ENCODE data around the gene KIF3A. TPM values are rescaled to one million over a fixed set of nuclear protein-coding genes. Genes with fewer than 3 reads are reported as not detected.

The KIF3A gene
- total and polyA plus RNA-seq, 7 experiments from 2014 or later = 7.5 to 30.0 (median 11.4) TPM

GRCh38 chr5:132756542-132756941 is 19.2 kb upstream of the KIF3A start:
- H3K4me1 Mint-ChIP-seq = peaks cover 0 to 36% (median 0%) of the 10 kb centered on the region in 7 donors
- H3K27ac Mint-ChIP-seq = no peak overlapping the region
- Histone ChIP-seq H3K27me3 (ENCODE audit: control insufficient read depth in 2 of 2, insufficient read depth in 2 of 2, low read length in 2 of 2) (no peaks in the 10 kb centered on the region), H3K36me3 (ENCODE audit: control insufficient read depth in 2 of 3, insufficient read depth in 3 of 3, low read length in 3 of 3) (peaks cover 0 to 8% (median 0%) of the 10 kb centered on the region in 3 experiments), H3K9me3 (ENCODE audit: control insufficient read depth in 2 of 3, low read length in 3 of 3) (no peaks in the 10 kb centered on the region), H3K4me1 (ENCODE audit: control insufficient read depth in 2 of 2, insufficient read depth in 2 of 2, low read length in 2 of 2) (no peaks in the 10 kb centered on the region), H3K4me3 (ENCODE audit: low read length) (no peak overlapping the region), H3K27ac (ENCODE audit: low read depth, low read length) (no peak overlapping the region)
- no peaks in the 10 kb centered on the region for H3K9me3 Mint-ChIP-seq
- H3K36me3 Mint-ChIP-seq = peaks cover 0 to 26% (median 0%) of the 10 kb centered on the region in 5 donors
- intact Hi-C loops (cut with micrococcal nuclease) = no loop called here
- H3K4me3 Mint-ChIP-seq = no peak overlapping the region
- ChIA-PET CTCF (interaction anchor here (1.4 kb wide), 1 partner anchor 10 kb away, joined by 3 read pairs; no protein-coding TSS in a partner anchor), POLR2A (no interaction called here)
- H3K27me3 Mint-ChIP-seq = no peaks in the 10 kb centered on the region
- ATAC-seq (no peak), DNase-seq (no peak)

DNA sequence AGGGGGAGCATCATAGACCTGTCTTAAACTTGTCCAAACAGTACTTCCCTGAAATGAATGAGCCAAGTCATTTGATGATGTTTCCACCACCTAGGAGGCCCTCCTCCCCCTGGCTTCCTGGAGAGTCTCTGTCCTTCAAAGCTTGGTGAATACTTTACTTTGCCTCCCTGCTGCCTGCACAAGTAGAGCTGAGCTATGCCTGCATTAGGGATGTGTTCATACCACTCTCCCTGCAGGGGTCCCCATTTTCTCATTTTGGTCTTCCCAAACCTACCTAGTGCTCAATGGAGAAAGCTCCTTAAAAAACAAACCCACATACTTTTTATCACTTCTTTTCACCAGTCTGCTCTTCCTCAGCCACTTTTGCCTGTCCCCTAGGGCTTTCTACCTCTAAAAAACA is 17.6 kb upstream of the KIF3A start:
- ATAC-seq (no peak), DNase-seq (no peak)
- Histone ChIP-seq H3K36me3 (ENCODE audit: control insufficient read depth in 2 of 3, insufficient read depth in 3 of 3, low read length in 3 of 3) (peaks cover 0 to 10% (median 0%) of the 10 kb centered on the region in 3 experiments), H3K27ac (ENCODE audit: low read depth, low read length) (no peak overlapping the region), H3K4me3 (ENCODE audit: low read length) (no peak overlapping the region), H3K27me3 (ENCODE audit: control insufficient read depth in 2 of 2, insufficient read depth in 2 of 2, low read length in 2 of 2) (no peaks in the 10 kb centered on the region), H3K9me3 (ENCODE audit: control insufficient read depth in 2 of 3, low read length in 3 of 3) (no peaks in the 10 kb centered on the region), H3K4me1 (ENCODE audit: control insufficient read depth in 2 of 2, insufficient read depth in 2 of 2, low read length in 2 of 2) (no peaks in the 10 kb centered on the region)
- Mint-ChIP-seq H3K27ac (peak overlapping the region in 4 of 9 donors; percentile 21 to 67 (median 32)), H3K9me3 (no peaks in the 10 kb centered on the region), H3K4me3 (no peak overlapping the region), H3K27me3 (no peaks in the 10 kb centered on the region), H3K36me3 (peaks cover 0 to 30% (median 0%) of the 10 kb centered on the region in 5 donors), H3K4me1 (peaks cover 0 to 50% (median 0%) of the 10 kb centered on the region in 7 donors)
- intact Hi-C loops (cut with micrococcal nuclease) = no loop called here
- POLR2A ChIA-PET = interaction anchor here (0.7 kb wide), 1 partner anchor 27 kb away, joined by 3 read pairs; no protein-coding TSS in a partner anchor
- CTCF ChIA-PET = no interaction called here

- H3K4me3 ChIP-seq (ENCODE audit: low read length) = no peak overlapping the region
- Mint-ChIP-seq H3K4me1 (peaks cover 0 to 55% (median 0%) of the 10 kb centered on the region in 7 donors), H3K27ac (peak overlapping the region in 1 of 9 donors; percentile 36), H3K27me3 (no peaks in the 10 kb centered on the region), H3K4me3 (no peak overlapping the region), H3K36me3 (peaks cover 0 to 30% (median 0%) of the 10 kb centered on the region in 5 donors), H3K9me3 (no peaks in the 10 kb centered on the region)
- CTCF ChIA-PET = interaction anchor here (1.3 kb wide), 1 partner anchor 66 kb away, joined by 3 read pairs; no protein-coding TSS in a partner anchor
- no peak for DNase-seq
- H3K36me3 ChIP-seq (ENCODE audit: control insufficient read depth in 2 of 3, insufficient read depth in 3 of 3, low read length in 3 of 3) = peaks cover 0 to 10% (median 0%) of the 10 kb centered on the region in 3 experiments
- H3K27me3 ChIP-seq (ENCODE audit: control insufficient read depth in 2 of 2, insufficient read depth in 2 of 2, low read length in 2 of 2) = no peaks in the 10 kb centered on the region
- intact Hi-C loops (cut with micrococcal nuclease) = no loop called here
- POLR2A ChIA-PET = no interaction called here
- no peaks in the 10 kb centered on the region for H3K4me1 ChIP-seq (ENCODE audit: control insufficient read depth in 2 of 2, insufficient read depth in 2 of 2, low read length in 2 of 2)
- no peaks in the 10 kb centered on the region for H3K9me3 ChIP-seq (ENCODE audit: control insufficient read depth in 2 of 3, low read length in 3 of 3)
- no peak overlapping the region for H3K27ac ChIP-seq (ENCODE audit: low read depth, low read length)
- ATAC-seq = no peak
Observed at GRCh38 chr5:132754111-132754510, 16.8 kb upstream of the KIF3A start.

DNA sequence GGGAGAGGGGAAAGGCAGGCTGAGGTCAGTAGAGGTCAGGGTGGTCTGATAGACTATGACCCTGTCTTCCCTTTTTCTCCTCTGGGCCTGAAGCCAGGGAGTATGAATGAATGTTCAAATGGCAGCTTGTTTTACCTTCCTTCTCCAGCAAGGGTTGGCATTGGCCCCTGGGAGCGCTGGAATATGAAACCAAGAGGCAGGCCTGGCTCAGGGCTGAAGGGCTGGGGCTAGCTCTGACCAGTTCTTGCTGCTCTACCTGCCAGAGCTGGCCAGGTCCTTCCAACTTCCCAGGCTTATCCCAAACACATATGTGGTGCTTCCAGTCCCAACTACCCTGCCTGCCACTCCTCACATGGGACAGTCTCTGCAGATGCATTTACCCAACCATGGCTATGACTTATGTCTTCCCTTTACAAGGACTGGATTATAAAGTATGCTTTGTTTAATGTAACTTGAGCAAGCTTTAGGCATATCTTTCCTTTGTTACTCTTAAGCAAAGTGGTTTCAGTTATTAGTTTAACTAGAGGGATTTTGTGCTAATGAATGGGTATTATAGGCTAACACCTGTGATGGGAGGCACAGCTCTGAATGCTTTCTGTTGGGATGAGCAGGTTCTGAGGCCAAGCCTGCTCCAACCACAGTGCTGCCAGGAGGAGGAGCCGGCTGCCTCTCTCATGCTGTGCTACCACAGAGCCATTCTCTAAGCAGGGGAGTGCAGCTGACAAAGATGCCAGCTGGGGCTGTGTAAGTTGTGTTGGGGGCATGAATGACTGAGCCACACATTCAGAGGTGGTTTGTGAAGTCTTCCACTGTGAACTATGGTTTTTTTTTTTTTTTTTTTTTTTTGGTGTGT is 16.0 kb upstream of the KIF3A start:
- Mint-ChIP-seq H3K27me3 (no peaks in the 10 kb centered on the region), H3K27ac (peak overlapping the region in 1 of 9 donors; percentile 54), H3K9me3 (no peaks in the 10 kb centered on the region), H3K4me3 (no peak overlapping the region), H3K4me1 (peaks cover 0 to 60% (median 3%) of the 10 kb centered on the region in 7 donors), H3K36me3 (peaks cover 0 to 28% (median 0%) of the 10 kb centered on the region in 5 donors)
- H3K4me3 ChIP-seq (ENCODE audit: low read length) = no peak overlapping the region
- H3K27ac ChIP-seq (ENCODE audit: low read depth, low read length) = no peak overlapping the region
- POLR2A ChIA-PET = no interaction called here
- peaks cover 0 to 10% (median 0%) of the 10 kb centered on the region in 3 experiments for H3K36me3 ChIP-seq (ENCODE audit: control insufficient read depth in 2 of 3, insufficient read depth in 3 of 3, low read length in 3 of 3)
- CTCF ChIA-PET = interaction anchor here (1.1 to 1.3 kb wide), 2 partner anchors 16 to 67 kb away, joined by 3 to 4 read pairs; partner anchors contain the start of gene KIF3A
- H3K9me3 ChIP-seq (ENCODE audit: control insufficient read depth in 2 of 3, low read length in 3 of 3) = no peaks in the 10 kb centered on the region
- no peaks in the 10 kb centered on the region for H3K27me3 ChIP-seq (ENCODE audit: control insufficient read depth in 2 of 2, insufficient read depth in 2 of 2, low read length in 2 of 2)
- no peaks in the 10 kb centered on the region for H3K4me1 ChIP-seq (ENCODE audit: control insufficient read depth in 2 of 2, insufficient read depth in 2 of 2, low read length in 2 of 2)
- intact Hi-C loops (cut with micrococcal nuclease) = loop anchor here in 1 of 2 donors (2.0 kb wide), 1 partner anchor 23 kb away; the partner anchor contains the start of gene SEPTIN8
- DNase-seq (peak in 1 of 9 donors; percentile 30), ATAC-seq (peak; percentile 29)

GRCh38 chr5:132752581-132753125 is 15.3 kb upstream of the KIF3A start:
- Mint-ChIP-seq H3K27ac (peak overlapping the region in 2 of 9 donors; percentile 48 to 82), H3K4me3 (no peak overlapping the region), H3K36me3 (peaks cover 0 to 26% (median 0%) of the 10 kb centered on the region in 5 donors), H3K4me1 (peaks cover 0 to 62% (median 5%) of the 10 kb centered on the region in 7 donors), H3K27me3 (no peaks in the 10 kb centered on the region), H3K9me3 (no peaks in the 10 kb centered on the region)
- H3K27me3 ChIP-seq (ENCODE audit: control insufficient read depth in 2 of 2, insufficient read depth in 2 of 2, low read length in 2 of 2) = no peaks in the 10 kb centered on the region
- DNase-seq (peak in 1 of 9 donors; percentile 6), ATAC-seq (no peak)
- no peaks in the 10 kb centered on the region for H3K9me3 ChIP-seq (ENCODE audit: control insufficient read depth in 2 of 3, low read length in 3 of 3)
- H3K27ac ChIP-seq (ENCODE audit: low read depth, low read length) = no peak overlapping the region
- ChIA-PET POLR2A (no interaction called here), CTCF (interaction anchor here (1.1 kb wide), 1 partner anchor 15 kb away, joined by 4 read pairs; the partner anchor contains the start of gene KIF3A)
- intact Hi-C loops (cut with micrococcal nuclease) = loop anchor here in 1 of 2 donors (2.0 kb wide), 1 partner anchor 24 kb away; the partner anchor contains the start of gene SEPTIN8
- H3K4me3 ChIP-seq (ENCODE audit: low read length) = no peak overlapping the region
- peaks cover 0 to 4% of the 10 kb centered on the region in 2 donors for H3K4me1 ChIP-seq (ENCODE audit: control insufficient read depth in 2 of 2, insufficient read depth in 2 of 2, low read length in 2 of 2)
- peaks cover 0 to 10% (median 0%) of the 10 kb centered on the region in 3 experiments for H3K36me3 ChIP-seq (ENCODE audit: control insufficient read depth in 2 of 3, insufficient read depth in 3 of 3, low read length in 3 of 3)

GRCh38 chr5:132751971-132752580 is 14.7 kb upstream of the KIF3A start:
- H3K4me1 Mint-ChIP-seq = peaks cover 0 to 62% (median 5%) of the 10 kb centered on the region in 7 donors
- Histone ChIP-seq H3K9me3 (ENCODE audit: control insufficient read depth in 2 of 3, low read length in 3 of 3) (no peaks in the 10 kb centered on the region), H3K27me3 (ENCODE audit: control insufficient read depth in 2 of 2, insufficient read depth in 2 of 2, low read length in 2 of 2) (no peaks in the 10 kb centered on the region), H3K4me1 (ENCODE audit: control insufficient read depth in 2 of 2, insufficient read depth in 2 of 2, low read length in 2 of 2) (peaks cover 0 to 4% of the 10 kb centered on the region in 2 donors), H3K36me3 (ENCODE audit: control insufficient read depth in 2 of 3, insufficient read depth in 3 of 3, low read length in 3 of 3) (peaks cover 0 to 10% (median 0%) of the 10 kb centered on the region in 3 experiments), H3K27ac (ENCODE audit: low read depth, low read length) (no peak overlapping the region), H3K4me3 (ENCODE audit: low read length) (no peak overlapping the region)
- POLR2A ChIA-PET = no interaction called here
- H3K9me3 Mint-ChIP-seq = no peaks in the 10 kb centered on the region
- no peaks in the 10 kb centered on the region for H3K27me3 Mint-ChIP-seq
- no peak for DNase-seq
- CTCF ChIA-PET = no interaction called here
- peaks cover 0 to 26% (median 0%) of the 10 kb centered on the region in 5 donors for H3K36me3 Mint-ChIP-seq
- intact Hi-C loops (cut with micrococcal nuclease) = loop anchor here in 1 of 2 donors (1.0 to 2.0 kb wide), 2 partner anchors 15 to 25 kb away; partner anchors contain the start of genes KIF3A and SEPTIN8
- no peak for ATAC-seq
- peak overlapping the region in 3 of 9 donors; percentile 38 to 82 (median 48) for H3K27ac Mint-ChIP-seq
- H3K4me3 Mint-ChIP-seq = peak overlapping the region in 1 of 10 donors; percentile 42

Data from naive thymus-derived CD4-positive, alpha-beta T cell (primary cell).